Measurements from ENCODE around the gene KCNN3.

GRCh38 chr1:154774175-154774855 lies 95.8 kb downstream of the KCNN3 start:
- TF ChIP-seq CTCF (IDR thresholded peaks at IDR 0.05) (no peak), POLR2A (IDR thresholded peaks at IDR 0.05) (no peak), POLR2AphosphoS5 (IDR thresholded peaks at IDR 0.05) (no peak)
